Measurements from ENCODE around the gene MPZL3.

Gene MPZL3, protein sequence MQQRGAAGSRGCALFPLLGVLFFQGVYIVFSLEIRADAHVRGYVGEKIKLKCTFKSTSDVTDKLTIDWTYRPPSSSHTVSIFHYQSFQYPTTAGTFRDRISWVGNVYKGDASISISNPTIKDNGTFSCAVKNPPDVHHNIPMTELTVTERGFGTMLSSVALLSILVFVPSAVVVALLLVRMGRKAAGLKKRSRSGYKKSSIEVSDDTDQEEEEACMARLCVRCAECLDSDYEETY

DNA sequence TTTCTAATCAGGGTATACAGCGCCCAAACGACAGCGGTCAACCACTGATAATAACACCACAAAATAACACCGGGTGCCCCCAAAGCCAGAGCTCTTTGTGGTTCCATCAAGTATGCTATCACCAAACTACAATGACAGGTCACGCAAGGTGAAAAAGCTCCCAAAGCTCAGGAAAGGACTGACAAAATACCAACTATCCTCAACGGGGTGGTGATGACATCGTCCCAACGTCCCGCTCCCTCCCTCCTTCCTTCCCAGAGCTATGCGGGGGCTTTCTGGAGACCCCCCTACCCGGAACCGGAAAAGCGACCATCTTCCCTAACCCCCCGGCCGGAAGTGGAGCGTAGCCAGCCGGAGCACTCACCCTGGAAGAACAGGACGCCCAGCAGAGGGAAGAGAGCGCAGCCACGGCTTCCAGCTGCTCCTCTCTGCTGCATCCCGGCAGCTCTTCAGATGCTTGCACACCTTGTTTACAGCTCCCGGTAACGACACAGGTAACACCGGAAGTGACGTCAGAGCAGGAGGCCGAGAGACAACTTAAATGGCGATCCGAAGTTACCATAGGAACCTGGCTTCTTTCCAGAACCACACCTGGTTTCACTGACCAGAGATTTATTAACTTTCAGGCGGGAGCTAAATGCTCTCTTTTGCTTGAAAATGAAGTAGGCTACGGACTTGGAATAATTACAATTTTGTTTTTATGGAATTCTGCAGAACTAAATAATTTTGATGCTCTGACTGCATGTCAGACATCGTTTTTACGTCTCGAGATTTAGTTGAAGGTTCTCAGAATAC, at the start of gene MPZL3:
Gene MPZL3, minus strand, starts transcription at position 508 of the 795 bp plus-strand sequence. Its CDS starts 71 bp downstream, at position 437.
- peak; percentile 78 for DNase-seq (ENCODE audit: low read depth)

DNA sequence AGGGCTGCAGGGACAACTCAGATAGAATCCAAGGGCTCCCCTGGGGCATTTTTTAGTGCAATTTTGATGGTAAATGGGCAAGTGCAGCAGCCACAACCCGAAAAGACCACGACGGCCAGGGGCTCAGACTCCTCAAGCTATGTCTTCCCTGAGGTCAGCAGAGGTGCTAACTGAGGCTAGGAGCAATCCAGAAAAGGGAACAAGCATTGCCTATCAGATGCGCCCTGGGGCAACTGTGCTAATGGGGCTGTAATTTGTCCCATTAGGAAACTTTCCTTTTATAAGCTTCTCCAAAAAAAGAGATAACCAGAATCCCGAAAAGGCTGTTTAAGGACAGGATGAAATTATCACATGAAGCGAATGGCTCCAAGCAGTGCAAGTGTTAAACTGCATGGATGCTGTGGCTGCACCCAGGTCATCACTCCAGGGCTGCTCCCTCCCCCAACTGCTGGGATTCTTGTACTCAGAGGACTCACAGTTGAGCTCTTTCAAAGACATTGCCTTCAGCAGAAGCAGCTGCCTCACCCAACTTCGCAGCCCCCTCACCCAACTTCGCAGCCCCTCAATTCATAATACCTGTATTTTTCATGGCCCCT, 49.5 kb upstream of the MPZL3 start:
- no peak for DNase-seq (ENCODE audit: low read depth)

DNA sequence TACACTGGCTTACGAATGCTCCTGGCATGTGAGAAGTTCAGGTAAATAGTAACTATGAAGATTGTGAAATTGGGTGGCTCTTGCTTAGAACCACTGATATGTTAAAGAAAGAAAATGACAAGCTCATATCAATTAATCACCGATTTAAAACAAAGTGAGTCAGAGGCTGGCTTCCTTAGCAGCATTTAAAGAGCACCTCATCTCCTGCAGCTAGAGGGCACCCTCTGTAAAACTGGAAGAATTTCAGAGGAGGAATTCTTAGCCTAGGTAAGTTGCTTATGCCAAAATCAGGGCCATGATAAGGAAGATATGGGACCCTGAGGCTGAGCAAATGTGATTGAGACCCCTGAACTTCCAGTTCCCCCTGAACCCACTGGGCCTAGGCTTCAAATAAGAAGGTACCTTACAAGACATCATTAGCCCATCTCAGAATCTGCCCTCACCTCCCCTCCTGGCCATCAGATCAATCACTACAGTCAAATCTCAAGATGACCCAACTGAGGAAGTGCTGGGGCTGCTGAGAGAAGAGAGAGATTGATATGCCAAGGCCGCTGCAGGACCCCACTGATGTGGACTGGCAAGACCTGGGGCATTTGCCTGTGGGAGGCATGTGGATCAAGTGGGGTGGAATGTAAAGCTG, 43.8 kb upstream of the MPZL3 start:
- no peak for DNase-seq (ENCODE audit: low read depth)

DNA sequence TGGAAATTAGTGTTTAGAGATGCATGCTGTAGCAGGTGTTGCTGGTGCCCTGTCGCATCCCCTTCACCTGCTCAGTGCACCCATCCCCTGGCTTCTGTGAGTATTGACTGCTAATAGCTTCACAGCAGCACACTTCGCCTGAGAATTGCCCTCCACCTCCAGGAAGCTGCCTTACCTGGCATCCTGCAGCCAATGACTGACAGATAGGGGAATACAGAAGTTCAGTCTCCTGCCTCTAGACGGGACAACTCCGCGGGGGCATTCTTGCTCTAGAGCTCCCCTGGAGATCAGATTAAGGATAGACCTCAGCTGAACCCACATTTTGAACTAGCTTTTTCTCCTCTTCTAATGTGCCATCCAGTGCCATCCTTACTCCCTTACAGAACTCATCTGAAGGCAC, 43.0 kb upstream of the MPZL3 start:
- no peak for DNase-seq (ENCODE audit: low read depth)

DNA sequence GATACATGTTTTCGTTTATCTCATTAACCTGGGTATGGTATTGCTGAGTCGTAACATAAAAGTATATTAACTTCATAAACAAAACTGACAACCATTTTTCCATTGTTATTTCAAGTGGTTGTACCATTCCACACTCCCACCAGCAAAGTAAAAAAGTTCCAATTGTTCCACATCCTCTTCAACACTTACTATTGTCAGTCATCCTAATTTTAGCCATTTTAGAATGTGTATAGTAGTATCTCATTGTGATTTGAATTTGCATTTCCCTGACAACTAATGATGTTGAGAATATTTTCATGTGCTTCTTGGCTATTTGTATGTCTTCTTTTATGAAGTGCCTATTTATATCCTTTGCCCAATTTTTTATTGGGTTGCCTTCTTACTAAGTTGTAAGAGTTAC, 41.9 kb upstream of the MPZL3 start:
- no peak for DNase-seq (ENCODE audit: low read depth)

DNA sequence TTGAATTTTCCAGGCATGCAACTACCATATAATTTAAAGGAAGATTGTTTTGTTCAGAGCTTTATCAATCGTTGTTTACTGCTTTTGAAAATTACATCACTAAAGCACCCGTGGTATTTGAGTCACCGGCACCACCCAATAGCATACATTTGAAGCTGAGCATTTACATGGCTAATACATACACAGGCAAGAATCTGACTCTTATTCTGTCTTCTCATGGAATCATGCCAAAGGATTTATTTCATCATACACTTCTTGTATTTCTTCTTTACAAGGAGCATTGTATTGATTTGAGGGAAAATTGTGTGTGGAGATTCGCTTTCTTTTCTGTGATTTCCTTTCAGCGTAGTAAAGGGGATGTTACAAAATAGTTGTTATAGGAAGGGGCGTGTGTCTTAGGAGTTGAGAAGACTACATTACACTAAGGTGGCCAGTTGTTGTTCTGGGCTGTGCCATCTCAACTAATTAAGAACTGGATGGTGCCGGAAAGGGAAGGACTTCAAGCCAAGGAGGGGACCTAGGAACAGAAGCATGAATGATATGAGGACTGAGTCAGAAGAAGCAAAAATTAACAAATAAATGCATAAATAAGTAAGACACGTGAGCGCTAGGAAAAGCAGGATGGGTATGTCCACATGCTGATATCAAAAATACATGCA, 39.4 kb upstream of the MPZL3 start:
- DNase-seq (ENCODE audit: low read depth): no peak

DNA sequence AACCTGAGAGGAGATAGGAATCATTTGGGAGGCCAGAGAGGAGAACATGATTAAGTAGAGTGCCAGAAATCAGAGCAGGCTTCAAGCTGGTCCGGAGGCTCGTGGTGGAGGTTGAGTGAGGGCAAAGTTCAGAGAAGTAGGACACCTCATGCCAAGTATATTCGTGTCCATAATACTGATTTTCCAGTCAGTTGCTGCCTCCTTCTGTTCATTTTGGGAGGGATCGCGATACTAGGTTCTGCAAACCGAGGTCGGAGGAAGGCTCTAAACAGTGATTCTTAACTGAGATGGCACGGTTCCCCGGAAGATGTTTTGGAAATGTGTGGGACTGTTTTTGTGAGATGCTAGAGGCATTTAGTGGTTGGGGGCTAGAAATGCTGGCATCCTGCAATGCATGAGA, 38.8 kb upstream of the MPZL3 start:
- peak; percentile 9 for DNase-seq (ENCODE audit: low read depth)

DNA sequence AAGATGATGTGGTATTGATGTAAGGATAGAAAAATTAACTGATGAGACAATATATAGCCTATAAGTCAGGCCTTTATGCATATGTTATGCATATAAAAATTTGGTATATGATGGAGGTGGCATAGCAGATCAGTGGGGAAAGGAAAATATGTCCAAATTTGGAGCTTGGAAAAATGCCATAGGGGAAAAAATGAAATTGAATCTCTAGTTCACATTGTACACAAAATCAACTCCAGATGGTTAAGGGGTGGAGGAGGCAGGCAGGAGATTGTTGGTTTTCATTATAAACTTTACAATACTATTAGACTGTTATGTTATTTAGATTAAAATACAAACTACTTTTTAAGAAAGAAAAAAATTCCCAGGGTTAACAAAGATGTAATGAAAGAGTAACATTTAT, 37.2 kb upstream of the MPZL3 start:
- DNase-seq (ENCODE audit: low read depth): no peak

DNA sequence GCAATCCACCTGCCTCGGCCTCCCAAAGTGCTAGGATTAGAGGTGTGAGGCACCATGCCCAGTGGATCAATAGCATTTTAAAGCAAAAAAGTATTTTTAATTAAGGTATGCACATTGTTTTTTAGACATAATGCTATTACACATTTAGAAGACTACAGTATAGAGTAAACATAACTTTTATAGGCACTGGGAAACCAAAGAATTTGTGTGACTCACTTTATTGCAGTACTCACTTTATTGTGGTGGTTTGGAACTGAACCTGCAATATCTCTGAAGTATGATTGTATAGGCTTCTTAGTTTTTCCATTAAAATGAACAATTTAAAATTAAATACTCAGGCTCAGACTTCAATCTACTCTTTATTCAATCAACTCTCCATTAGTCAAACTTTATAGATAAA, 34.8 kb upstream of the MPZL3 start:
- no peak for DNase-seq (ENCODE audit: low read depth)

DNA sequence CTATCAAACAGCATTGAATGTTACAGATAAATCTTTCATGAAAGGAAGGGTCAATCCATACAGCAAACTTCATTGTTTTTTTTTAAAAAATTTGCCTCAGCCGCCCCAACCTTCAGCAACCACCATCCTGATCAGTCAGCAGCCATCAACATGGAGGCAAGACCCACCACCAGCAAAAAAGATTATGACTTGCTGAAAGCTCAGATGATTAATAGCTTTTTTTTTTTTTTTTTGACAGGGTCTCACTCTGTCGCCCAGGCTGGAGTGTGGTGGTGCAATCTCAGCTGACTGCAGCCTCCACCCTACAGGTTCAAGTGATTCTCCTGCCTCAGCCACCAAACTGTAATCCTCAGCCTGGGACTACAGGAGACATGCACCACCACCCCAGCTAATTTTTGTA, 34.4 kb upstream of the MPZL3 start:
- no peak for DNase-seq (ENCODE audit: low read depth)

DNA sequence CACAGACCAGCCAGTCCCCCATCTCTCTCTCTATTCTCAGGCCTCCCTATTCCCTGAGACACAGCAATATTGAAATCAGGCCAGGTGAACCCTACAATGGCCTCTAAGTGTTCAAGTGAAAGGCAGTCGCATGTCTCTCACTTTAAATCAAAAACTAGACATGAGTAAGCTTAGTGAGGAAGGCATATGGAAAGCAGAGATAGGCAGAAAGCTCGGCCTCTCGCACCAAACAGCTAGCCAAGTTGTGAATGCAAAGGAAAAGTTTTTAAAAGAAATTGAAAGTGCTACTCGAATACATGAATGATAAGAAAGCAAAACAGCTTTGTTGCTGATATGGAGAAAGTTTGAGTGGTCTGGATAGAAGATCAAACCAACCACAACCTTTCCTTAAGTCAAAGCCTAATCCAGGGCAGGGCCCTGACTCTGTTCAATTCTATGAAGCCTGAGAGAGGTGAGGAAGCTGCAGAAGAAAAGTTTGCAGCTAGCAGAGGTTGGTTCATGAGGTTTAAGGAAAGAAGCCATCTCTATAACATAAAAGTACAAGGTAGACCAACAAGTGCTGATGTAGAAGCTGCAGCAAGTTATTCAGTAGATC, 31.7 kb upstream of the MPZL3 start:
- no peak for DNase-seq (ENCODE audit: low read depth)

DNA sequence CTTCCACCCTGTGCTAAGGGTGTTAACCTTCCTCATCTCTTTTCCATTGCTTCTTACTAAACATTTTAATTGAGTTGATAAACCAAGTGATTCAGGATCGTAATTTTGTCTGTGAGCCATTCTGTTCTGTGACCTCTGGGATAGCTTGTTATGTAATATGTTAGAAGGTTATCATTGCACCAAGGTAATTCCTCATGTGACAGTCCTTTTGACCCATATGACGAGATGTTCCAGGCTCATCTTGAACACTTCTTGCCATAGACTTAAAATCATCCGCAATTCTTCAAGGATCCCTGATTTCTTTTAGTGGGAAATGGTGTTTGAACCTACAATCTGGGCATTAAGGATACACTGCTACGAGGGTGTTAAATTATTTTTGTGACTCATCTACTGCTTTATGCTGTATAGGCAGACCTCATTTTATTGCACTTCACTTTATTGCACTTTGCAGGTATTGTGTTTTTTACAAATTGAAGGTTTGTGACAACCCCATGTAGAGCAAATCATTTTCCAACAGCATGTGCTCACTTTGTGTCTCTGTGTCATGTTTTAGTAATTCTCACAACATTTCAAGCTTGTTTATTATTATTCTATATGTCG, 31.0 kb upstream of the MPZL3 start:
- DNase-seq (ENCODE audit: low read depth): no peak

DNA sequence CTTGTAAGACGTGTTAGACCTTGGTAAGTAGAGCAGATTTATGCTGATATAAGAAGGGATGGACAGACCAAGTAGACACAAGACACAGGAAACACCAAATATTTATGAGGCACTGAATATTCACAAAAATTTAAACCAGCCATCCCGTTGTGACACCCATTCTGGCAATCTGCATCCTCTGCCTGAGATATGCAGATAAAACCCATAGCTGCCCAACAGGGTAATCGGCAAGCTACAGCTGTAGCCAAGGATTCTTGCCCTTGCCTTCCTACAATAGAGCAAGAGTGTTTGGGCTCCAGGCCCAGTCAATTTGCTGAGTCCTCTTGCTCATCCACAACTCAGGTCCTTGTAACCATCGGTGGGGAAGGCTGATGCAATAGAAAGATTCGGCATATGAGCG, 30.4 kb upstream of the MPZL3 start:
- no peak for DNase-seq (ENCODE audit: low read depth)

DNA sequence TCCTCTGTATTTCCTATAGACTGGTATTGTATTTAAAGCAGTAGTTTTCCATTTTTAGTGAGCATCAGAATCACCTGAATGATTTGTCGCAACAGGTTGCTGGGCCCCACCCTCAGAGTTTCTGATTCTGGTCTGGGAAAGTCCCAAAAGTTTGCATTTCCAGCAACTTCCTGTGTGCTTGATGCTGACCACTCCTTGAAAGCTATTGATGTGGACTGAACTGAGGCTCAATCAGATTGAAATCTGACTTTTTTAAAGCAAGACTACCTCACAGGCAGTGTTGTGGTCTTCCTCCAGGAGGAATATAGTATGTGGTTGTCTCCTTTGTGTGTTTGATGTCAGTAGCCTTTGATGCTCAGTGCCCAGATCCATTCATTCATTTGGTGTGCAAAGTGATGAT, 29.1 kb upstream of the MPZL3 start:
- no peak for DNase-seq (ENCODE audit: low read depth)

DNA sequence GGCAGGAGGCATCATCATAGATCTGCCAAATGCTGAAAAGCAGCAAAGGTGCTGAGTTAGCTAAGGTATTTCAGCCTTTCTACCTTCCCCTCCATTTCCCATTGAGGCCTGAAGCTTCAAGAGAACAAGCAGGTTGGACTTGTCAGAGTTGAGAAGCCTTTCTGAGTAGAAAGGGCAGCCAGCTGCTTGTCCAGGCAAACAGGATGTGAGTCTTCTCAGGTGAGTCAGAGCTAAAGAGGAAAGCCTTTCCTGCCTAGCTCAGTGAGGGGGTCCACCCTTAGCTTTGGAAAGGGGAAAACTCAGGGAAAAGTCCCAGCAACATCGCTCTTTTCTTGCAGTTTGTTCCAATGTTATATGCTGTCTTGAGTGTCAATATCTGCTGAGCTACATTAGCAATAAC, 25.1 kb upstream of the MPZL3 start:
- DNase-seq (ENCODE audit: low read depth): no peak

DNA sequence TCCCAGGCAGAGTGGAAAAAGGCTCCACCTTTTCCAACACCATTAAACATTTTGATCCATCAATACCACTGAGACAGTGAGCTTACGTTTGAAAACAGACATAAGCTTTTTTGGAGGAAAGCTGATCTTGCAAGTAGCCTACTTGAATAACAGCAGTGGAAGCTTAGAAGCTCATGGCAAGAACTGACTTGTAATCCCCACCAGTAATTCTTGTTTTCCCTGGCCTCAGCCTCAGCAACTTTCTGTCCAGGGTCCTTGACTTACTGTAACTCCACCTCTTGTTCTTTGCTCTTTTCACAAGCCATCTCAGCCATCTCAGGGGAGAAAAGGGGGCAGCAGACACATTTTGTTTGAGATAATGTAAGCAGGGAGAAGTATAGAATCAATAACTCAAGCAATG, 24.3 kb upstream of the MPZL3 start:
- no peak for DNase-seq (ENCODE audit: low read depth)

DNA sequence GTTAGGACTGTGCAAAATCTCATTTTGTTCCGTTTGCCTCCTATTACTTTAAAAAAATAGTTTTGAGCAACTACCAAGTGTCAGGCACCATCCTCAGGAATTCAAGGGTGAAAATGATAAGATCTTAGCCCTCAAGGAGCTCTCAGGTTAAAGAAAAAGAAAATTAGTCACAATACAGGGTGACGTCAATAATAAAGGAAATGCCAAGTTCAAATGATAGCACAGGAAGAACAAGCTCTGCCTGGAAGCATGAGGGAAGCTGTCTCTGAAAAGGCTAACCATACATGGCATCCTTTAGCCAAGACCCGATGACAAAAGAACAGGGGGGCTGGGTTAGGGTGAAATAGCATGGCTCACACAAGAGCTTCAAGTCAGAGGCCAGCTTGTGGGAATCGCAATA, 23.0 kb upstream of the MPZL3 start:
- DNase-seq (ENCODE audit: low read depth): no peak

DNA sequence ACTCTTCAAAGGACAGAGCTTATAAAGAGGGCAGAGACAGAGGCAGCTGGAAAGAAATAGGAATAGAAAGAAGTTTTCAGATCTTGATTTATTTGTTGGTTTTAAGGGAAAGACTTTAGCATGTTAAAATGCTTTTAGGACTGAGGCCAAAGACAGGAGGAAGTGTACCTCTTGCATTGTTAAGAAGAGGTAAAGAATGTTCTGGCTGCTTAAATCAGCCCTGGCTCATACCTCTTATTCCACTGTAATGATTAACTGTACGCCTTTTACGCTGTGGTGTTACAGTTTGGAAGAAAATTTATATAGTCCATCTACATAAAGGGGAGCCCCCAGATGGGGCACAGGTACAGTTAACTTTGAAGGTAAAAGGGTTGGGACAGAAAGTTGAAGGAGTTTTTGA, 22.0 kb upstream of the MPZL3 start:
- DNase-seq (ENCODE audit: low read depth): no peak

DNA sequence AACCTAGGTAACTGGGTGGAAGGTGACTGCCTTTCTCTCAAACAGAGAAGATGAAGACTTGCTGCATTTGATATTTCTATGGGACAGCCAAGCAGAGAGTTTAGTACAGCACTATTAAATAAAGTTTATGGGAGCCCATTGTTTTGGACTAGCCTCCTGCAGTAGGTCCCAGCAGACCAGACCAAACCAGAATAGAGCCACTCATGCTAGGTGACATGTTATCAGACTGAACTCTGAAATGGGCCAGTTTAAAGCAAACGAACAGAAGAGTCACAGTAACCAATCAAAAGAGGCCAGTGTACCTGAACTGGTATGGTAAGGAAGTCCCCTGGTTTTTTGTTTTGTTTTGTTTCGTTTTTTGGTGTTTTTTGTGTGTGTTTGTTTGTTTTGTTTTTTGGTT, 19.8 kb upstream of the MPZL3 start:
- DNase-seq (ENCODE audit: low read depth): no peak

DNA sequence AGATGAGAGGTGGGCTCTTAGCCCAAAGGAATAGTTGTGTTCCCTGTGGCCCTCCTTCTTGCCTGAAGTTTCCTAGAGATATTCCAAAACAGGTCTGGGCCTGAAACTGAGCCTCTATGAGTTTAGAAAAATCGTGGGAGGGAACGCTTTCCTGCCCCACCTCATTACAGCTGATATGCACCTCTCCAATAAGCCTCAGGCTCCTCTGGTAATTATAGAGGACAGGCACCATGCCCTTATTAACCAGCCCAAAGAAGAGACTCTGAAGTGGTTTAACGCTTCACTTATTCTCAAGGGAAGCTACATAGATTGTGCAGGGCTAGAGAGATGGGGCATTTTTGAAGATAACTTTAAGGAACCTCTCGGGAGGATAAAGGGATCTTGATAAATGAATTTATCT, 15.3 kb upstream of the MPZL3 start:
- no peak for DNase-seq (ENCODE audit: low read depth)

DNA sequence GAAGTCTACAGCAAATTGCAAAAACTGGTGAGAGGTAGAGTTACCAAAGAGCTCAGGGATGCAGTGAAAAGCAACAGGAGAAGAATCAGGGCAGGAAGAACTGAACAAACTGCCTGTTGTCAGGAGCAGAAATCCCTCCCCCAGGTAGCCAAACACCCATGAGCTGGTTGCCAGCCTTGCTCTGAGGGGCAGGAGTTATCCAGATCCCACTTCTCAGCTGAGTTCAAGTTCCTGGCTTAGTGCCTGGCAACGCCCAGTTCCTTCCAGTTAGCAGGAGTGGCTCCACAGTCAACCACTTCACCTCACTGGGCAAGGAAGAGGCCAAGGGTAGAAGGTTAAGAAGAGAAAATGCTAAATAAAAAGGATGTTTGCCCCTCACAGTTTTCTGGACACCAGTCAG, 13.8 kb upstream of the MPZL3 start:
- no peak for DNase-seq (ENCODE audit: low read depth)
